Heart left ventricle (tissue), 13 donors: ENCODE data around the gene ZNF253.

ENCODE experiments used
- POLR2A ChIP-seq, 2 donors: fragments of 450-650 bp; IDR thresholded peaks; one replicate each; pipeline ENCODE4 v1.6.1; 2017; ENCODE audit warnings: antibody characterized with exemption in 2 of 2, mild to moderate bottlenecking in 2 of 2, moderate library complexity in 2 of 2
- TF ChIP-seq, protein P1 (sequence below), 12 donors: fragments of 200-600 bp; sonication (generic) in 4 of 12; IDR thresholded peaks; one replicate each; pipeline versions ENCODE4 v1.5.0 to v1.8.0; 2018 to 2022; ENCODE audit warnings: antibody characterized with exemption in 12 of 12, mild to moderate bottlenecking in 5 of 12
- donor health status: ischemic (EF 13 %, LVEDD 7.1; RV severe dilation, severe dysfunction).
- donor health status: DM: no; HTN: yes; CAD: no.
- donor health status: DM: no; HTN: no; CAD: no.
- donor health status: ischemic (EF 25% LVEDD 6.9; RV normal size, moderate dysfunction).
- donor health status: ischemic (EF 25% LVEDD 5.7; RV mildly dilated, moderate dysfunction).
- donor health status: ischemic (EF 35%, LVEDD 5.7; RV mildly dilated, moderate dysfunction).
- donor health status: nonischemic (EF 11% LVEDD 7.7; RV severe dilation, severe dysfunction).
- donor health status: DM: yes; HTN: yes; CAD: no.
- donor health status: PGD.
- donor health status: ischemic (EF 29% LVEDD 5.4; RV normal size, mild dysfunction).
- donor health status: nonischemic (EF 23%, LVEDD 6.1; RV moderate dilation, normal function).

DNA sequence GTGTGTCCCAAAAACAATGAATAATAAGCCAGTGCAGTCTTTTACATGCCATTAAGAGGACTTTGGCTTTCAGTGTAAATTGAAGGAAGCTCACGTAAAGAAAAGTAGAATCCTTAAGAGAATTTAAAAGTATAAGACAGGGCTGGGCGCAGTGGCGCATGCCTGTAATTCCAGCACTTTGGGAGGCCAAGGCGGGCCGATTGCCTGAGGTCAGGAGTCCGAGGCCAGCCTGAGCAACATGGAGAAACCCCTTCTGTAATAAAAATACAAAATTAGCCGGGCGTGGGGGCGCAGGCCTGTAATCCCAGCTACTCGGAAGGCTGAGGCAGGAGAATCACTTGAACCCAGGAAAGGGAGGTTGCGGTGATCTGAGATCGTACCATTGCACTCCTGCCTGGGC lies 17.9 kb upstream of the ZNF253 start:
- TF ChIP-seq, protein P1, sequence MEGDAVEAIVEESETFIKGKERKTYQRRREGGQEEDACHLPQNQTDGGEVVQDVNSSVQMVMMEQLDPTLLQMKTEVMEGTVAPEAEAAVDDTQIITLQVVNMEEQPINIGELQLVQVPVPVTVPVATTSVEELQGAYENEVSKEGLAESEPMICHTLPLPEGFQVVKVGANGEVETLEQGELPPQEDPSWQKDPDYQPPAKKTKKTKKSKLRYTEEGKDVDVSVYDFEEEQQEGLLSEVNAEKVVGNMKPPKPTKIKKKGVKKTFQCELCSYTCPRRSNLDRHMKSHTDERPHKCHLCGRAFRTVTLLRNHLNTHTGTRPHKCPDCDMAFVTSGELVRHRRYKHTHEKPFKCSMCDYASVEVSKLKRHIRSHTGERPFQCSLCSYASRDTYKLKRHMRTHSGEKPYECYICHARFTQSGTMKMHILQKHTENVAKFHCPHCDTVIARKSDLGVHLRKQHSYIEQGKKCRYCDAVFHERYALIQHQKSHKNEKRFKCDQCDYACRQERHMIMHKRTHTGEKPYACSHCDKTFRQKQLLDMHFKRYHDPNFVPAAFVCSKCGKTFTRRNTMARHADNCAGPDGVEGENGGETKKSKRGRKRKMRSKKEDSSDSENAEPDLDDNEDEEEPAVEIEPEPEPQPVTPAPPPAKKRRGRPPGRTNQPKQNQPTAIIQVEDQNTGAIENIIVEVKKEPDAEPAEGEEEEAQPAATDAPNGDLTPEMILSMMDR (IDR thresholded peaks at IDR 0.05) = no peak
- TF ChIP-seq POLR2A (IDR thresholded peaks at IDR 0.05) = no peak
